Kidney tubule cell (primary cell): ENCODE data around the gene KRTAP10-6.
"Not testable (repeated sequence)": the region's sequence is repeated elsewhere in the genome, so short reads cannot be mapped to it uniquely, and the experiment has no call there.

Experiments used
- DNase-seq: peaks from one replicate; pipeline ENCODE4 v3.0.0-alpha.2; 2018; ENCODE audit warnings: low spot score

Gene KRTAP10-6

DNA sequence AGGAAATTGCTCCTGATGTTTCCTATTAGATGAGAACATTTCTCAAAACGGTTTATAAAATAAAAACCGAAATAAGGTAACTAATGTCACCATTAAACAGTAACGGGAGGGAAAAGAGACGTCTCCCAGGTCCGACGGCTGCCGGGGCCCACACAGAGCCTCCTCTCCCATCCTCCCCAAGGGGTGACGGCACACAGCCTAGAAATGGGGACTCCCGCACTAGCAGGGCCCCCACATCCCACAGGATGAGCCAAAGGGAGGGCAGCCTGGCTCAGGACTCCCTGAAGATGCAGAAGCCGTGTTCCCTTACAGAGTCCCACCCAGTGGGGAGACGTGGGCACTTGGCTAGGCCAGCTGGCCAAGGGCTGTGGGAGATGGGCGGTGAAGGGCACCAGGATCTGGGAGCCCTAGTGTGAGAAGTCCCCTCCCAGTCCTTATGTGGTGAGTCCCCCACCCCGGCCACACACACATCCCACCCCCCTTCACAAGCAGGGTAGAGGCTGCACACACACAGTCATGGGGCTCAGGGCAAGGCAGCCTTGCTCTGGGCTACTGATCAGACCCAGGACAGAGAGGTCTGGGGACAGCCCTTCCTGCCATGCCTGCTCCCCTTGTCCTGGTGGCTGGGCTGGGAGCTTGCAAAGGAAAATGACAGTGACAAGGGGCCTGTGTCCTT, 37.0 kb downstream of the KRTAP10-6 start:
- DNase-seq: no peak

- DNase-seq: no peak
These were observed 39.6 kb downstream of the KRTAP10-6 start for GRCh38 chr21:44552681-44553080.

DNA sequence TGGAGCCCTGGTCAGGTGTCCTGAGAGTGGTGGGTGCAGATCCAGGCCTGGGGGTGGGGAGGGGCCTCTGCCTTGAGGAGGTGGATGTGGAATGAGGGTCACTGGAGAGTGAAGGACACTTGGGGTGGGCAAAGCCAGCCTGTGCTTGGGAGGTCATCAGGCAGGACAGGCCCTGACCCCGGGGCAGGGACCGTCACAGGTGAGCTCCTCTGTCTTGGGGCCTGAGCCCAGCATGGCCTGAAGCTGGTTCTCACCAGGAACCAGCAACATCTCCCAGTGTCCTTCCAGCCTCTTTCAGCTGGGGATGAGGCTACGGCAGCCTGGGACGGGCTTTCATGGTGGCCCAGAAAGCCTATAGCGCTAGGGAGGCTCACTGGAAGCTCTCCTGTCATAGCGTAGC, 40.2 kb downstream of the KRTAP10-6 start:
- DNase-seq: no peak

- DNase-seq: no peak
These were observed 40.9 kb downstream of the KRTAP10-6 start, which contains the start of gene KRTAP10-2 for GRCh38 chr21:44551340-44551961. KRTAP10-2 (minus strand) TSS chr21:44551505; CDS start chr21:44551458, 47 bp downstream.

DNA sequence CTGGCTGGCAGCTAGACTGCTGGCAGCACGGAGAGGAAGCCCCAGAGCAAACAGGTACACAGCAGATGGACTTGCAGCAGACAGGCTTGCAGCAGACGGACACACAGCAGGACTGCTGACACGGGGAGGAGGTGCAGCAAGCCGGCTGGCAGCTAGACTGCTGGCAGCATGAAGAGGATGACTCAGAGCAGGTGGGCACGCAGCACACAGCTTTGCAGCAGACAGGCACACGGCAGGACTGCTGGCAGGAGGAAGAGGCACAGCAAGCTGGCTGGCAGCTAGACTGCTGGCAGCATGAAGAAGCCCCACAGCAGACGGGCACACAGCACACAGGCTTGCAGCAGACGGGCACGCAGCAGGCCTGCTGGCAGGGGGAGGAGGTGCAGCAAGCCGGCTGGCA, 41.5 kb downstream of the KRTAP10-6 start:
- no peak for DNase-seq

DNA sequence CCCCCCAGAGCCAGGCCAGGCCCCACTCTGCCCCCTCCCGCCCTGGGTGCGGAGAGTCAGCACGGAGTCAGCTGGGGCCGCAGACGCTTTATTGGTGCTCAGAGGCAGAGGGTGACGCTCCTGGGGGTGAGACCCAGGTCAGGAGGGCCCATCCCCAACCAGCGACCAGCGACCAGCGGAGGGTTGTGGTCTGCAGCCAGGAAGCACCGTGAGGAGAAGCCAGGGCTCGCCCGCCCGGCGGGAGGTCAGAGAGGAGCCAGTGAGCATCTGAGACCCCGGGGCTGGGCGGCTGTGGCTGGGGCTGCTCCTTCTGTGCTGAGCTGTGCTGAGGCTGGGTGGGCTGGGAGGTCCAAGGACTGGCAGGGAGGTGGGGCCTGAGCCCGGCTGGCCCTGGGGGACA, 42.0 kb downstream of the KRTAP10-6 start:
- DNase-seq: not testable (repeated sequence)

DNA sequence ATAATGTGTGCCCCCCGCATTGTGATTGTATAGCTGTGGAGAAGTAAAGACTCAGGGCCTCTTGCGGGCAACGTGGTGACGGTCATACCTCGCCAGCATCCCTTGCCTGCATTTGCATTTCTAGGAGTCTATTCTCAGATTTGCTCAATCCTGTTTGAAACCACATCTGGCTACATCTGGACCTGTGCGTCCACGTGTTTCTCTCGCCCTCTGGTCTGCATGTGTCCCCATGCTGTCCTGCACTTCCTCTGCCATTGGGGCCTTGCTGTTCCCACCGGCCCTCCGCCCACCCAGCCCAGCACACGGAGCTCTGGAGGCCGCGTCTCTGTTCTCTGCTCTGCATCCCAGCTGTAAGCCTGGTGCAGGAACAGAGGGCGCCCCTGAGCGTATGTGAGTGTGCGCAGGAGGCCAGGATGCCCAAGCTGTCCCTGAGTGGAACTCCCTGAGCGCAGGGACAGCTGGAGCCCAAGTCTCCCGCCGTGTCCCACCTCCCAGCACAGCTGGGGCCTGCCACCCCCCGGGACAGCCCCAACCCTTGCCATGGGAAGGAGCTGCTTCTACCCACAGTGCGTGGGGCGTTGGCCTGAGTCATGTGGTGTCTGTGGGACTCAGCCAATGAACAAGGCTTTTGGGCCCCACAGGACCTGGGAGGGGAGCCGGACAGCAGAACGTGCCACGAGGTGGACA, 42.6 kb downstream of the KRTAP10-6 start:
- DNase-seq: no peak

DNA sequence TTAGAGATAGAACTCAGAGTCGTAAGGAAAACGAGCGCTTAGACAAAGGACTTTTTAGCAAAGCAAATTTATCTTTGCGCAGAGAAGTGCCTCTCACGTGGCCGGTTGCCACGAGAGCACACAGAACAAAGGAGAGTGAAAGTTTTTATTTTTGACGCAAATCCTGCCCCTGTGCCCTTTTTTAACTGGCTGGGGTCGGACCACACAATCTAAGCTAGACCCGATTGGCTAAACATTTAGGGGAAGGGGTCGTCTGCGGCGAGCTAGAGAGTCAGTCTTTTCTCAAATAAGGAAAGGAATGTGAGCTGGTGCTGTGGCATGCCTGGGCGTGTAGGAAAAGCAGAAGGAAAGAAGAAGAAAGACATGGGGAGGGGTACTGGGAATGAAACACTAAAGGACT, 43.4 kb downstream of the KRTAP10-6 start:
- DNase-seq: no peak

GRCh38 chr21:44548381-44548780, 43.9 kb downstream of the KRTAP10-6 start:
- no peak for DNase-seq

DNA sequence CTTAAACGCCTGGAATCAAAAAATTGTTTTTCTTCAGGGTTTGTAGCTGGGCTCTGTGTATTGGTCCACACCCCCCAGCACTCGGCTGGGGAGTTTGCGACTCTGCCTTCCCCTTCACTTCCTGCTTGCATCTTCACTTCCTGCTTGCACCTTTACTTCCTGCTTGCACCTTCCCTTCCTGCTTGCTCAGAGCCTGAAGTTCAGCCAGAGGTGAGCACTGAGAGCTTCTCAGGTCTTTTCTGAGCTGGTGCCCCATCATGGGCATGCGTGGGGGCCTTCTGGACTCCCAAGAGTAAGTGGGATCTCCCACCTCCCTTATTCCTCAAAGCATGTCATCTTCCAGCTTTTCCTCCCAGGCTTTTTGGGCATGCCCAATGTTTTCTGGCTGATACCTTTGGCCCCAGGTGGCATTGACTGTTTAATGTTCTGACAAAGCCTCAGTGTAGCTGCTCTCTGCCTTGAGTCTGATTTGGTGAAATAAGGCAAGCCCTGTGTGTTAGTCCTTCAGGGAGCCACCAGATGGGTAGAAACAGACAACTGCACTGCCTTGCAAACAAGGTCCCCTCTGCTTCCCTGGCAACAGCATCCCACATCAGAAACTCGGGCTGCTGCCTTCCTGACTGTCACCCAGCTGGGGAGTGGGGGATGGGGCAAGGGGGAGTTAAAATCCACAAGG, 44.5 kb downstream of the KRTAP10-6 start:
- DNase-seq: no peak

DNA sequence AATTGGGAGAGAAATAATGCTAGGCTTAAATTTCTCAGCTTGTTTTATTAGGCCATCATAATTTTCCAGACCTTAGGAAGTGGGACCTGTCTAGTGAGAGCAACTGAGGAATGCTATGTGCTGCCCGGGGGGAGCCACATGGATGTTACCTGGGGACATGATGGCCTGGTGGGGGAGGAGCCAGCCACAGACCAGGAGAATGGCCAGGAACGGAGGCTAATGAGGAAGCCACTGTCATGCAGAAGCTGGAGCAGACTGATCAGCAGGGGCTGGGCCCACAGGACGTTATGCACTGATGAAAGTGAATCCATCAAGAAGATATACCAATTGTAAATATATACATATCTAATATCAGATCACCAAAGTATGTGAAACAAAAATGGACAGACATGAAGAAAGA, 47.7 kb downstream of the KRTAP10-6 start:
- no peak for DNase-seq

DNA sequence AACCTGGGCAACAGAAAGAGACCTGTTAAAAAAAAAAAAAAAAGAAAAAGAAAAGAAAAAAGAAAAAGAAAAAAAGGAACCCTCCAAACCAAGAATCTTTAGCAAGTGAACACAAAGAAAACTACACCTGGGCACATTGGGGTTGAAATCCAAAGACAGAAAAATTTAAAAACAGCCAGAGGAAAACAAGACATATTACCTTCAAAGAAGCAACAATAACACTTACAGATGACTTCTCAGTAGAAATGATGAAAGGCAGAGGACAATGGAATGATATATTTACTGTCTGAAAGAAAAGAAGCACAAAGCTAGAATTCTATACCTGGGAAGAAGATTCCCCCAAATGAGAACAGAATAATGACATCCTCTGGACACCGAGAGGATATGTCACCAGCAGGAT, 49.6 kb downstream of the KRTAP10-6 start:
- DNase-seq: no peak
